HEK293T (cell line): Measurements from ENCODE around the gene HCN4.

Experiments used
- CTCF ChIA-PET: fragments of 350-600 bp; formaldehyde crosslinking; extraction: SDS; loops from one replicate; lab custom pipeline; 2021; ENCODE audit warnings: antibody characterized with exemption, inconsistent platforms; lab: Yijun Ruan, JAX
- POLR2A ChIA-PET: fragments of 350-600 bp; formaldehyde crosslinking; extraction: SDS; loops from one replicate; lab custom pipeline; 2020; ENCODE audit warnings: antibody characterized with exemption, inconsistent platforms; lab: Yijun Ruan, JAX
- DNase-seq: peaks from one replicate; pipeline ENCODE4 v3.0.0; 2012; ENCODE audit warnings: mixed read lengths; ENCODE audit errors: extremely low spot score
- ARNT ChIP-seq: fragments of 450-650 bp; IDR thresholded peaks from 2 replicates; pipeline ENCODE4 v1.6.1; 2017; ENCODE audit warnings: mild to moderate bottlenecking
- BHLHE40 ChIP-seq: fragments of 450-650 bp; IDR thresholded peaks from 2 replicates; pipeline ENCODE4 v1.6.1; 2016; ENCODE audit warnings: mild to moderate bottlenecking, moderate library complexity, borderline replicate concordance
- CTBP1 ChIP-seq: fragments of 450-650 bp; IDR thresholded peaks from 2 replicates; pipeline ENCODE4 v1.6.1; 2016; ENCODE audit warnings: borderline replicate concordance
- ELF4 ChIP-seq: fragments of 450-650 bp; IDR thresholded peaks from 2 replicates; pipeline ENCODE4 v1.6.1; 2017; ENCODE audit warnings: antibody characterized with exemption
- FOXA1 ChIP-seq: fragments of 450-650 bp; IDR thresholded peaks from 2 replicates; pipeline ENCODE4 v1.6.1; 2016; ENCODE audit warnings: mild to moderate bottlenecking
- FOXK2 ChIP-seq: fragments of 450-650 bp; IDR thresholded peaks from 2 replicates; pipeline ENCODE4 v1.6.1; 2016; ENCODE audit warnings: mild to moderate bottlenecking
- FOXM1 ChIP-seq: fragments of 450-650 bp; IDR thresholded peaks from 2 replicates; pipeline ENCODE4 v1.6.1; 2017; ENCODE audit warnings: mild to moderate bottlenecking, borderline replicate concordance
- HDGF ChIP-seq: fragments of 450-650 bp; IDR thresholded peaks from 2 replicates; pipeline ENCODE4 v1.6.1; 2017; ENCODE audit warnings: antibody characterized with exemption, borderline replicate concordance
- L3MBTL2 ChIP-seq: fragments of 450-650 bp; conservative IDR thresholded peaks from 2 replicates; pipeline ENCODE4 v1.6.1; 2016; ENCODE audit warnings: mild to moderate bottlenecking
- LEF1 ChIP-seq: fragments of 450-650 bp; IDR thresholded peaks from 2 replicates; pipeline ENCODE4 v1.6.1; 2017; ENCODE audit warnings: mild to moderate bottlenecking, borderline replicate concordance
- NFRKB ChIP-seq: fragments of 450-650 bp; IDR thresholded peaks from 2 replicates; pipeline ENCODE4 v1.6.1; 2016; ENCODE audit warnings: mild to moderate bottlenecking, moderate library complexity
- SP1 ChIP-seq: fragments of 450-650 bp; IDR thresholded peaks from 2 replicates; pipeline ENCODE4 v1.6.1; 2017
- SUZ12 ChIP-seq: fragments of 450-650 bp; IDR thresholded peaks from 2 replicates; pipeline ENCODE4 v1.6.1; 2016; ENCODE audit warnings: mild to moderate bottlenecking
- TARDBP ChIP-seq: fragments of 450-650 bp; IDR thresholded peaks from 2 replicates; pipeline ENCODE4 v1.6.1; 2016
- ZNF384 ChIP-seq: fragments of 450-650 bp; IDR thresholded peaks from 2 replicates; pipeline ENCODE4 v1.6.1; 2016
- TF ChIP-seq, protein P1 (sequence below): fragments of 450-650 bp; IDR thresholded peaks from 2 replicates; pipeline ENCODE4 v1.6.1; 2016

The HCN4 gene

DNA sequence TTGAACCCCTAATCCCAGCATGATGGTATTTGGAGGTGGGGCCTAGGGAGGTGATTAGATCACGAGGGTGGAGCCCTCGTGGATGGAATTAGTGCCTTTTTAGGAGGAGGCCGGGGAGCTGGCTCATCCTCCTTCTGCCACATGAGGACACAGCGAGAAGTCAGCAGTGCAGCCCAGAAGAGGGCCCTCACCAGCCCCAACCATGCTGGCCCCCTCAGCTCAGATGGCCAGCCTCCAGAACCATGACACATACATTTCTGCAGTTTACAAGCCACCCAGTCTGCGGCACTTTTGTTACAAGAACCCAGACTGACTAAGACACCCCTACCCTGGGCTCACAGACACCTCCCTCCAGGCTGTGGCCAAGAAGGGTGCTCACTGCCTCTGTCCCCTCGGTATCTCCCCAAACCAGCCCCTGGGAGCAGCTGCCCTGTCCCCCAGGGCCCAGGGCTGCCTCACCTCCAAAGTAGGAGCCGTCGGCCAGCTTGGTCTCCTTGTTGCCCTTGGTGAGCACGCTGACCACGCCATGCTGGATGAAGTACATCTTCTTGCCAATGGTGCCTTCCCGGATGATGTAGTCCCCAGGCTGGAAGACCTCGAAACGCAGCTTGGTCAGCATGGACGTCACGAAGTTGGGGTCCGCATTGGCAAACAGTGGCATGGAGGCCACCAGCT lies 44.1 kb downstream of the HCN4 start:
- CTCF ChIA-PET = interaction anchor here (0.9 kb wide), 1 partner anchor 38 kb away, joined by 4 read pairs; no protein-coding TSS in a partner anchor
- no peak for DNase-seq
- TF ChIP-seq ZNF384 = no peak
- TF ChIP-seq BHLHE40 = no peak
- TF ChIP-seq L3MBTL2 = no peak
- TF ChIP-seq FOXM1 = no peak
- no peak for TF ChIP-seq LEF1
- no peak for TF ChIP-seq CTBP1
- TF ChIP-seq FOXA1 = no peak
- no peak for TF ChIP-seq SP1
- TF ChIP-seq FOXK2 = no peak
- POLR2A ChIA-PET = no interaction called here

DNA sequence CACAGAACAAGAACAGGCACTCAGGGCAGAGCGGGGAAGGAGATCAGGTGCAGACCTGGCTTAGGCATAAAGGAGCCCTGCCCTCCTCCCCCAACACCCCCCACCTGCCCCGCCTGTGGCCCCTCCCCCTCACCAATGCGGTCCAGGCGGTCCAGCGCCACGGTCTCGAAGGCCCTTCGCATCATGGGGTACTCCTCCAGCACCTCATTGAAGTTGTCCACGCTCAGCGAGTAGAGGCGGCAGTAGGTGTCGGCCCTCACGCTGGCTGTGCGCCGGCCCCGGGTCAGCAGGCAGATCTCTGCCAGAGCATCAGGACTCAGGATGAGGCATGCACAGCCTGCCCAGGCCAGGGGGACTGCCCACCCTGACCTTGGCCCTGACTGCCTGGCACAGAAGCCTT lies 44.8 kb downstream of the HCN4 start:
- CTCF ChIA-PET = no interaction called here
- no peak for TF ChIP-seq TARDBP
- POLR2A ChIA-PET = no interaction called here
- DNase-seq = no peak

- POLR2A ChIA-PET = no interaction called here
- CTCF ChIA-PET = no interaction called here
- TF ChIP-seq LEF1 = no peak
- TF ChIP-seq, protein P1, sequence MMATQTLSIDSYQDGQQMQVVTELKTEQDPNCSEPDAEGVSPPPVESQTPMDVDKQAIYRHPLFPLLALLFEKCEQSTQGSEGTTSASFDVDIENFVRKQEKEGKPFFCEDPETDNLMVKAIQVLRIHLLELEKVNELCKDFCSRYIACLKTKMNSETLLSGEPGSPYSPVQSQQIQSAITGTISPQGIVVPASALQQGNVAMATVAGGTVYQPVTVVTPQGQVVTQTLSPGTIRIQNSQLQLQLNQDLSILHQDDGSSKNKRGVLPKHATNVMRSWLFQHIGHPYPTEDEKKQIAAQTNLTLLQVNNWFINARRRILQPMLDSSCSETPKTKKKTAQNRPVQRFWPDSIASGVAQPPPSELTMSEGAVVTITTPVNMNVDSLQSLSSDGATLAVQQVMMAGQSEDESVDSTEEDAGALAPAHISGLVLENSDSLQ = no peak
- TF ChIP-seq TARDBP = no peak
- no peak for TF ChIP-seq L3MBTL2
- no peak for TF ChIP-seq FOXA1
- TF ChIP-seq ELF4 = no peak
- no peak for TF ChIP-seq CTBP1
- DNase-seq = no peak
These were observed 45.3 kb downstream of the HCN4 start for GRCh38 chr15:73323374-73323955.

- TF ChIP-seq FOXM1 (no peak), ZNF384 (no peak), ARNT (no peak), FOXK2 (no peak), TARDBP (no peak), L3MBTL2 (no peak), CTBP1 (no peak), LEF1 (no peak), NFRKB (no peak), SP1 (no peak), SUZ12 (no peak), BHLHE40 (no peak), HDGF (no peak), ELF4 (no peak)
- TF ChIP-seq, protein P1 = no peak
- ChIA-PET CTCF (no interaction called here), POLR2A (no interaction called here)
- DNase-seq = no peak
These were observed 45.9 kb downstream of the HCN4 start for GRCh38 chr15:73322665-73323373.

- ChIA-PET POLR2A (no interaction called here), CTCF (no interaction called here)
- no peak for TF ChIP-seq HDGF
- TF ChIP-seq BHLHE40 = no peak
- TF ChIP-seq LEF1 = no peak
- DNase-seq = no peak
These were observed 47.0 kb downstream of the HCN4 start for GRCh38 chr15:73321496-73322450.

GRCh38 chr15:73320619-73321180 lies 48.1 kb downstream of the HCN4 start:
- ChIA-PET CTCF (interaction anchor here (0.6 kb wide), 1 partner anchor 1997 kb away, joined by 3 read pairs; no protein-coding TSS in a partner anchor), POLR2A (no interaction called here)
- DNase-seq = no peak
- TF ChIP-seq FOXA1 = no peak
- no peak for TF ChIP-seq ARNT
- no peak for TF ChIP-seq LEF1
- no peak for TF ChIP-seq NFRKB
- TF ChIP-seq, protein P1 = no peak
- TF ChIP-seq L3MBTL2 = no peak
- TF ChIP-seq TARDBP = no peak
- no peak for TF ChIP-seq SP1
- no peak for TF ChIP-seq CTBP1
- TF ChIP-seq ELF4 = no peak
- no peak for TF ChIP-seq ZNF384
- TF ChIP-seq FOXK2 = no peak
- TF ChIP-seq BHLHE40 = no peak
- TF ChIP-seq SUZ12 = no peak
- no peak for TF ChIP-seq FOXM1
- no peak for TF ChIP-seq HDGF
